ENCODE data around the gene LAMB3.

- TF ChIP-seq, protein P1, sequence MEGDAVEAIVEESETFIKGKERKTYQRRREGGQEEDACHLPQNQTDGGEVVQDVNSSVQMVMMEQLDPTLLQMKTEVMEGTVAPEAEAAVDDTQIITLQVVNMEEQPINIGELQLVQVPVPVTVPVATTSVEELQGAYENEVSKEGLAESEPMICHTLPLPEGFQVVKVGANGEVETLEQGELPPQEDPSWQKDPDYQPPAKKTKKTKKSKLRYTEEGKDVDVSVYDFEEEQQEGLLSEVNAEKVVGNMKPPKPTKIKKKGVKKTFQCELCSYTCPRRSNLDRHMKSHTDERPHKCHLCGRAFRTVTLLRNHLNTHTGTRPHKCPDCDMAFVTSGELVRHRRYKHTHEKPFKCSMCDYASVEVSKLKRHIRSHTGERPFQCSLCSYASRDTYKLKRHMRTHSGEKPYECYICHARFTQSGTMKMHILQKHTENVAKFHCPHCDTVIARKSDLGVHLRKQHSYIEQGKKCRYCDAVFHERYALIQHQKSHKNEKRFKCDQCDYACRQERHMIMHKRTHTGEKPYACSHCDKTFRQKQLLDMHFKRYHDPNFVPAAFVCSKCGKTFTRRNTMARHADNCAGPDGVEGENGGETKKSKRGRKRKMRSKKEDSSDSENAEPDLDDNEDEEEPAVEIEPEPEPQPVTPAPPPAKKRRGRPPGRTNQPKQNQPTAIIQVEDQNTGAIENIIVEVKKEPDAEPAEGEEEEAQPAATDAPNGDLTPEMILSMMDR (conservative IDR thresholded peaks at IDR 0.05): no peak
- no peak for TF ChIP-seq ZFX (IDR thresholded peaks at IDR 0.05)
These were observed 8.8 kb downstream of the LAMB3 start for GRCh38 chr1:209643285-209644020.
